HepG2 (cell line): Measurements from ENCODE around the gene EMP2. TPM values are rescaled to one million over a fixed set of nuclear protein-coding genes. Genes with fewer than 3 reads are reported as not detected.

Experiments used
- BRCA1 ChIP-seq: sonication (generic); formaldehyde crosslinking; IDR thresholded peaks from 2 replicates; pipeline ENCODE4 v1.4.0; 2020; ENCODE audit warnings: missing genetic modification reagents
- EHMT2 ChIP-seq: fragments of 200-600 bp; sonication (generic); IDR thresholded peaks from 2 replicates; pipeline ENCODE4 v1.7.0; 2017; ENCODE audit warnings: antibody characterized with exemption, low read depth, low read length, borderline replicate concordance
- GRHL1 ChIP-seq: sonication (generic); formaldehyde crosslinking; conservative IDR thresholded peaks from 2 replicates; pipeline ENCODE4 v1.8.0; 2022; ENCODE audit warnings: missing genetic modification reagents
- HIC2 ChIP-seq: sonication (generic); formaldehyde crosslinking; IDR thresholded peaks from 2 replicates; pipeline ENCODE4 v1.9.0; 2022; ENCODE audit warnings: low read depth, missing genetic modification reagents
- NFIC ChIP-seq: IDR thresholded peaks from 2 replicates; pipeline ENCODE4 v1.6.1; 2012; ENCODE audit warnings: mild to moderate bottlenecking, low read length, inconsistent platforms
- NPAS2 ChIP-seq: sonication (generic); formaldehyde crosslinking; IDR thresholded peaks from 2 replicates; pipeline ENCODE4 v1.8.0; 2022; ENCODE audit warnings: mild to moderate bottlenecking, missing genetic modification reagents, borderline replicate concordance
- NR2F6 ChIP-seq, 2 experiments: IDR thresholded peaks; 2 replicates each; pipeline ENCODE4 v1.6.1; 2016; ENCODE audit warnings: antibody characterized with exemption in 1 of 2, mild to moderate bottlenecking in 1 of 2
- ONECUT2 ChIP-seq: sonication (generic); formaldehyde crosslinking; IDR thresholded peaks from 2 replicates; pipeline ENCODE4 v1.4.0; 2020; ENCODE audit warnings: missing genetic modification reagents
- PAF1 ChIP-seq: IDR thresholded peaks from 2 replicates; pipeline ENCODE4 v1.6.1; 2016; ENCODE audit warnings: missing genetic modification reagents, missing compliant biosample characterization
- PRPF4 ChIP-seq: fragments of 200-400 bp; formaldehyde crosslinking; IDR thresholded peaks from 2 replicates; pipeline ENCODE4 v1.6.1; 2016; ENCODE audit warnings: low read length, low read depth; ENCODE audit not compliant: poor library complexity, severe bottlenecking
- RAD21 ChIP-seq: fragments of 450-650 bp; formaldehyde crosslinking; IDR thresholded peaks from 2 replicates; pipeline ENCODE4 v1.5.0; 2020; ENCODE audit warnings: mild to moderate bottlenecking
- SMC3 ChIP-seq: IDR thresholded peaks from 2 replicates; pipeline ENCODE4 v1.6.1; 2011; ENCODE audit warnings: low read length, improper control_type of control experiment
- SNAPC4 ChIP-seq: sonication (generic); formaldehyde crosslinking; IDR thresholded peaks from 2 replicates; pipeline ENCODE4 v1.4.0; 2020; ENCODE audit warnings: mild to moderate bottlenecking, missing genetic modification reagents
- TEAD3 ChIP-seq: optimal IDR thresholded peaks from 2 replicates; pipeline ENCODE3; 2016; ENCODE audit warnings: borderline replicate concordance
- TMF1 ChIP-seq: sonication (generic); formaldehyde crosslinking; IDR thresholded peaks from 2 replicates; pipeline ENCODE4 v1.8.1; 2022; ENCODE audit warnings: low read depth, missing genetic modification reagents
- ZNF101 ChIP-seq: sonication (generic); formaldehyde crosslinking; IDR thresholded peaks from 2 replicates; pipeline ENCODE4 v1.4.0; 2020; ENCODE audit warnings: mild to moderate bottlenecking, low read depth, missing genetic modification reagents, borderline replicate concordance
- ZNF275 ChIP-seq: sonication (generic); formaldehyde crosslinking; IDR thresholded peaks from 2 replicates; pipeline ENCODE4 v1.8.0; 2022; ENCODE audit warnings: missing genetic modification reagents, mild to moderate bottlenecking, inconsistent platforms, borderline replicate concordance
- ZNF580 ChIP-seq: IDR thresholded peaks from 2 replicates; pipeline ENCODE4 v1.6.1; 2016; ENCODE audit warnings: low read depth, borderline replicate concordance
- ZNF747 ChIP-seq: sonication (generic); formaldehyde crosslinking; IDR thresholded peaks from 2 replicates; pipeline ENCODE4 v1.8.1; 2023; ENCODE audit warnings: missing genetic modification reagents, mild to moderate bottlenecking, borderline replicate concordance
- ZNF788 ChIP-seq: sonication (generic); formaldehyde crosslinking; IDR thresholded peaks from 2 replicates; pipeline ENCODE4 v1.5.0; 2020; ENCODE audit warnings: mild to moderate bottlenecking, missing genetic modification reagents, borderline replicate concordance
- polyA plus RNA-seq, 8 experiments: library from polyadenylated mRNA; depleted of rRNA in 3 of 8; stranded (reverse) in 7 of 8; unstranded in 1 of 8; fragments of >200 nt; fragmentation: Illumina TruSeq in 4 of 8; extraction: Trizol in 4 of 8; gene quantifications; 2 replicates each; pipeline versions ENCODE4 v1.2.1 to v1.2.3, GENCODE V29; 2011 to 2016; ENCODE audit warnings: low read depth in 4 of 8, missing spikeins in 1 of 8, mixed read lengths in 1 of 8; ENCODE audit not compliant: insufficient read depth in 1 of 8
- total RNA-seq, 5 experiments: library from RNA; depleted of rRNA; stranded (reverse); fragments of >200 nt; fragmentation: Illumina TruSeq; extraction: Trizol; gene quantifications; 2 replicates each; pipeline ENCODE4 v1.2.3, GENCODE V29; 2016; ENCODE audit warnings: low read depth in 1 of 5

EMP2 gene
- total and polyA plus RNA-seq, 2 of the 13 experiments (the other 11 are each of a cell fraction or from before 2014, with no cell fraction given), result 24.6 to 91.2 TPM

DNA sequence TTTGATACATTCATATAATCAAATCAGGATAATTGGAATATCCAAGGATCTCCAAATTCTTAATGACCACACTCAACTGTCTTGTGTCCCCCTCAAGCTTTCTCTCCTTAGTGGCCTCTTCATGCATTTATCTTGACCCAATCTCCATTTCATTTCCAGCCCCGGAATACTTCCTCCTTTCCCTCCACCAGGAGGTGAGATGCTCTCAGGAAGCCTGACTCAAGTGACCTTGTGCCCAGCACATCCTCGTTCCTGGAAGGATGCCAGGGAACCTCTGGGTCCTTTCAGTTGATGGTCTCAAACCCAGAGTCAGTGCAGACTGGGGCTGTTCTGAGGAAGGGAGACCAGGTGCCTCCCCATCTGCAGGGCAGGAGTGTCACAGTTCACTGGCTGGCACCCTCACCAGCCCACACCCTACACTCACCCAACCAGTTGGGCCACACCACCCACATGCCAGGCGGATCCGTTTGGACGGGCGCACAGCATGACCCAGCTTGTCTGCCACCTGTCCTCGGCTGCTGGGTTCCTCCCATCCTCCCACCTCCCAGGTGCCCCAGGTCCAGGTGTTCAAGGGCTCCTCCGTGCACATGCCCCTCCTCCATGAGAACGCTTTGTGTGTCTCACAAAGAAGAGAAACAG, 14.0 kb upstream of the EMP2 start (continued):
- TF ChIP-seq ONECUT2 (no peak), EHMT2 (no peak), GRHL1 (CRISPR knock-in tag) (no peak), RAD21 (0 out of 2 replicates have a peak, but pooled peaks have one; percentile 23), ZNF275 (CRISPR knock-in tag) (no peak), ZNF788 (no peak), SMC3 (peak; percentile 58), ZNF101 (no peak), PAF1 (no peak), SNAPC4 (no peak), ZNF580 (CRISPR knock-in tag) (no peak), BRCA1 (CRISPR knock-in tag) (no peak), ZNF747 (CRISPR knock-in tag) (no peak), NR2F6 (IDR thresholded peaks at IDR 0.05) (0 out of 2 replicates have a peak, but pooled peaks have one; percentile 15), NR2F6 (CRISPR knock-in tag; IDR thresholded peaks at IDR 0.05) (peak; percentile 57; the same call in 1 of the 2 replicates), HIC2 (peak; percentile 59; the same call in 1 of the 2 replicates), NFIC (no peak), TEAD3 (CRISPR knock-in tag) (peak; percentile 26), TMF1 (CRISPR knock-in tag) (no peak), PRPF4 (no peak), NPAS2 (CRISPR knock-in tag) (no peak)
